GM21360 (cell line): ENCODE measurements around the gene FBXO15.
A peak's percentile ranks its signal among the peaks of the same experiment; 100 is the strongest.

Experiments used
- ATAC-seq: cut with Tn5 transposase; IDR thresholded peaks from one replicate; pipeline ENCODE4 v1.9.1; 2021; ENCODE audit warnings: mild to moderate bottlenecking, moderate library complexity; ENCODE audit not compliant: unreplicated experiment

FBXO15 gene

GRCh38 chr18:74147779-74148542 is at the start of gene FBXO15, which contains the start of gene TIMM21:
TSS of gene FBXO15 (minus strand) at chr18:74147834. CDS start at chr18:74147785, 49 bp downstream.
TSS of gene TIMM21 (plus strand) at chr18:74148523. CDS start at chr18:74148809, 286 bp downstream.
- peak; percentile 88 for ATAC-seq

GRCh38 chr18:74196220-74197119 is 48.8 kb upstream of the FBXO15 start:
- ATAC-seq, result peak; percentile 92

GRCh38 chr18:74194691-74195090 is 47.1 kb upstream of the FBXO15 start:
- ATAC-seq, result no peak

- no peak for ATAC-seq
These were observed 43.9 kb upstream of the FBXO15 start for GRCh38 chr18:74191577-74191976.

GRCh38 chr18:74190086-74190485 is 42.5 kb upstream of the FBXO15 start:
- no peak for ATAC-seq

- no peak for ATAC-seq
These were observed 39.0 kb upstream of the FBXO15 start for GRCh38 chr18:74186661-74187060.

- ATAC-seq, result no peak
These were observed 38.2 kb upstream of the FBXO15 start for GRCh38 chr18:74185860-74186259.

- no peak for ATAC-seq
These were observed 37.2 kb upstream of the FBXO15 start for GRCh38 chr18:74184875-74185274.

GRCh38 chr18:74183130-74183529 is 35.5 kb upstream of the FBXO15 start:
- no peak for ATAC-seq

- ATAC-seq, result no peak
These were observed 34.7 kb upstream of the FBXO15 start for GRCh38 chr18:74182335-74182734.

- ATAC-seq, result no peak
These were observed 32.1 kb upstream of the FBXO15 start for GRCh38 chr18:74179623-74180199.

- no peak for ATAC-seq
These were observed 31.2 kb upstream of the FBXO15 start for GRCh38 chr18:74178884-74179283.

- no peak for ATAC-seq
These were observed 28.0 kb upstream of the FBXO15 start for GRCh38 chr18:74175658-74176057.

- ATAC-seq, result no peak
These were observed 25.8 kb upstream of the FBXO15 start for GRCh38 chr18:74173434-74173750.

GRCh38 chr18:74172697-74173433 is 25.2 kb upstream of the FBXO15 start:
- no peak for ATAC-seq

- ATAC-seq, result peak; percentile 88
These were observed 24.4 kb upstream of the FBXO15 start for GRCh38 chr18:74171910-74172606.

GRCh38 chr18:74166386-74166785 is 18.8 kb upstream of the FBXO15 start:
- ATAC-seq, result no peak

GRCh38 chr18:74163019-74163660 is 15.5 kb upstream of the FBXO15 start:
- ATAC-seq, result no peak

- no peak for ATAC-seq
These were observed 7.6 kb upstream of the FBXO15 start for GRCh38 chr18:74155276-74155675.

GRCh38 chr18:74154716-74155115 is 7.1 kb upstream of the FBXO15 start:
- no peak for ATAC-seq
